H1 (cell line): ENCODE results near the gene MEMO1. TPM values are rescaled to one million over a fixed set of nuclear protein-coding genes. Genes with fewer than 3 reads are reported as not detected.

Source experiments
- CTCF ChIA-PET: fragments of 300-600 bp; sonication (Branson Sonifier 250); formaldehyde crosslinking; loops from one replicate; lab custom pipeline; 2021; ENCODE audit not compliant: partially characterized antibody; lab: Charles Lee
- POLR2A ChIA-PET: fragments of 300-600 bp; sonication (Branson Sonifier 250); formaldehyde crosslinking; loops from one replicate; lab custom pipeline; 2021; ENCODE audit warnings: inconsistent platforms; ENCODE audit not compliant: partially characterized antibody; lab: Charles Lee
- DNase-seq, 2 experiments: peaks; one replicate each; pipeline versions ENCODE4 v3.0.0 to v3.0.0-alpha.2; 2010 to 2022; ENCODE audit warnings: low spot score in 2 of 2, low read depth in 1 of 2, mixed read lengths in 1 of 2
- FAIRE-seq: peaks from 2 replicates; lab custom pipeline; 2011; peaks lifted over from hg19 to GRCh38; lab: Jason Lieb, UNC
- H2AFZ ChIP-seq: 2 replicates; pipeline ENCODE4 v1.8.1; 2012; ENCODE audit warnings: low read length, inconsistent platforms
- H2AK5ac ChIP-seq: 2 replicates; pipeline ENCODE4 v1.6.1; 2013; ENCODE audit warnings: low read depth, low read length
- H2BK120ac ChIP-seq: replicated peaks from 2 replicates; pipeline ENCODE3; 2013; ENCODE audit warnings: low read depth, low read length, inconsistent platforms
- H2BK12ac ChIP-seq: 2 replicates; pipeline ENCODE4 v1.6.1; 2013; ENCODE audit warnings: low read depth, low read length
- H2BK15ac ChIP-seq: 2 replicates; pipeline ENCODE4 v1.6.1; 2013; ENCODE audit warnings: low read length
- H2BK20ac ChIP-seq: 2 replicates; pipeline ENCODE4 v1.6.1; 2013; ENCODE audit warnings: low read length
- H2BK5ac ChIP-seq: 2 replicates; pipeline ENCODE4 v1.6.1; 2013; ENCODE audit warnings: low read depth, low read length
- H3K14ac ChIP-seq: 2 replicates; pipeline ENCODE4 v1.6.1; 2013; ENCODE audit warnings: inconsistent platforms; ENCODE audit not compliant: insufficient read length
- H3K18ac ChIP-seq: 2 replicates; pipeline ENCODE4 v1.6.1; 2013; ENCODE audit warnings: low read length; ENCODE audit errors: extremely low read depth
- H3K23ac ChIP-seq: 2 replicates; pipeline ENCODE4 v1.6.1; 2013; ENCODE audit warnings: inconsistent platforms; ENCODE audit not compliant: insufficient read length
- H3K23me2 ChIP-seq: 2 replicates; pipeline ENCODE4 v1.6.1; 2013; ENCODE audit warnings: low read depth, low read length
- H3K27ac ChIP-seq: 2 replicates; pipeline ENCODE4 v1.6.1; 2011; ENCODE audit warnings: low read depth, low read length, inconsistent platforms
- H3K27me3 ChIP-seq, 4 experiments: replicated peaks in 1 of 4; 1 replicate in 1 of 4; 2 replicates in 3 of 4; pipeline versions ENCODE4 v1.6.1 to v1.8.1; 2011 to 2013; ENCODE audit warnings: low read length in 3 of 4, mild to moderate bottlenecking in 3 of 4, inconsistent platforms in 2 of 4, mixed read lengths in 2 of 4, moderate library complexity in 1 of 4; ENCODE audit not compliant: control insufficient read depth in 3 of 4, insufficient read depth in 3 of 4; ENCODE audit errors: extremely low read depth in 1 of 4
- H3K36me3 ChIP-seq, 4 experiments: 2 replicates each; pipeline versions ENCODE4 v1.6.1 to v1.8.1; 2011 to 2013; ENCODE audit warnings: mild to moderate bottlenecking in 4 of 4, low read length in 3 of 4, moderate library complexity in 2 of 4, control low read depth in 1 of 4, inconsistent platforms in 1 of 4; ENCODE audit not compliant: insufficient read depth in 4 of 4, control insufficient read depth in 2 of 4
- H3K4ac ChIP-seq: replicated peaks from 2 replicates; pipeline ENCODE3; 2013; ENCODE audit warnings: low read length, low read depth, mixed read lengths, inconsistent platforms; ENCODE audit not compliant: insufficient read length
- H3K4me1 ChIP-seq, 4 experiments: replicated peaks in 1 of 4; 1 replicate in 1 of 4; 2 replicates in 3 of 4; pipeline versions ENCODE4 v1.6.1 to v1.8.1; 2011 to 2013; ENCODE audit warnings: low read length in 3 of 4, inconsistent platforms in 2 of 4, mixed read lengths in 1 of 4; ENCODE audit not compliant: insufficient read depth in 4 of 4, control insufficient read depth in 3 of 4
- H3K4me2 ChIP-seq, 2 experiments: 2 replicates each; pipeline versions ENCODE4 v1.6.1 to v1.8.1; 2011 to 2013; ENCODE audit warnings: low read depth in 2 of 2, low read length in 2 of 2, control low read depth in 1 of 2, inconsistent platforms in 1 of 2, mild to moderate bottlenecking in 1 of 2; ENCODE audit not compliant: insufficient read depth in 1 of 2
- H3K4me3 ChIP-seq, 4 experiments: fragments of 200-600, 300-600 bp in 1 of 4; sonication (generic), shearing (Covaris generic), sonication (Bioruptor Twin) in 1 of 4; 2 replicates each; pipeline versions ENCODE4 v1.5.1 to v1.8.1; 2011 to 2016; ENCODE audit warnings: low read length in 4 of 4, low read depth in 3 of 4, control low read depth in 2 of 4, inconsistent platforms in 2 of 4, mild to moderate bottlenecking in 2 of 4, mixed read lengths in 1 of 4, moderate library complexity in 1 of 4; ENCODE audit not compliant: insufficient read depth in 2 of 4; ENCODE audit errors: extremely low read depth in 1 of 4
- H3K56ac ChIP-seq: replicated peaks from 2 replicates; pipeline ENCODE3; 2013; ENCODE audit warnings: low read depth, mild to moderate bottlenecking, mixed read lengths, low read length, inconsistent platforms; ENCODE audit not compliant: insufficient read length
- H3K79me1 ChIP-seq: 2 replicates; pipeline ENCODE4 v1.6.1; 2013; ENCODE audit warnings: low read depth, low read length, control low read depth
- H3K79me2 ChIP-seq, 2 experiments: 2 replicates each; pipeline versions ENCODE4 v1.6.1 to v1.8.1; 2012 to 2013; ENCODE audit warnings: low read length in 2 of 2, mild to moderate bottlenecking in 2 of 2, inconsistent platforms in 1 of 2; ENCODE audit not compliant: insufficient read depth in 2 of 2, control insufficient read depth in 1 of 2
- H3K9ac ChIP-seq, 4 experiments: replicated peaks in 1 of 4; 1 replicate in 1 of 4; 2 replicates in 3 of 4; pipeline versions ENCODE4 v1.6.1 to v1.8.1; 2011 to 2013; ENCODE audit warnings: low read depth in 3 of 4, low read length in 3 of 4, control low read depth in 2 of 4, mild to moderate bottlenecking in 2 of 4, moderate library complexity in 2 of 4, inconsistent platforms in 1 of 4; ENCODE audit errors: extremely low read depth in 1 of 4
- H3K9me3 ChIP-seq, 2 experiments: 2 replicates each; pipeline versions ENCODE4 v1.6.1 to v1.8.1; 2012 to 2013; ENCODE audit warnings: mild to moderate bottlenecking in 2 of 2, moderate library complexity in 2 of 2, control low read depth in 1 of 2, inconsistent platforms in 1 of 2, low read depth in 1 of 2, low read length in 1 of 2, mixed read lengths in 1 of 2; ENCODE audit not compliant: insufficient read depth in 2 of 2
- H4K20me1 ChIP-seq, 2 experiments: replicated peaks in 1 of 2; 2 replicates each; pipeline versions ENCODE3 to v1.8.1; 2011 to 2013; ENCODE audit warnings: inconsistent platforms in 2 of 2, low read length in 2 of 2, mild to moderate bottlenecking in 1 of 2; ENCODE audit not compliant: insufficient read depth in 2 of 2, control insufficient read depth in 1 of 2
- H4K5ac ChIP-seq: 2 replicates; pipeline ENCODE4 v1.6.1; 2013; ENCODE audit warnings: low read length, low read depth, mixed read lengths, inconsistent platforms; ENCODE audit not compliant: insufficient read length
- H4K8ac ChIP-seq: 2 replicates; pipeline ENCODE4 v1.8.0; 2013; ENCODE audit warnings: mild to moderate bottlenecking, moderate library complexity, low read length, inconsistent platforms; ENCODE audit not compliant: insufficient read depth; ENCODE audit errors: extremely low read depth
- H4K91ac ChIP-seq: replicated peaks from 2 replicates; pipeline ENCODE3; 2013; ENCODE audit warnings: low read length, mixed read lengths, inconsistent platforms; ENCODE audit not compliant: insufficient read length
- CHD2 ChIP-seq: IDR thresholded peaks from 2 replicates; pipeline ENCODE4 v1.6.1; 2012; ENCODE audit warnings: low read length, improper control_type of control experiment
- JUND ChIP-seq: IDR thresholded peaks from 2 replicates; pipeline ENCODE4 v1.6.1; 2011; ENCODE audit warnings: mild to moderate bottlenecking, improper control_type of control experiment, low read length
- TCF12 ChIP-seq: IDR thresholded peaks from 2 replicates; pipeline ENCODE4 v1.6.1; 2011; ENCODE audit warnings: low read depth, mild to moderate bottlenecking, low read length
- USF2 ChIP-seq: IDR thresholded peaks from 2 replicates; pipeline ENCODE4 v1.6.1; 2011; ENCODE audit warnings: low read length, improper control_type of control experiment
- WGBS, 2 experiments: shearing (Covaris generic) in 1 of 2; methylation state at CpG; one replicate each; pipeline versions ENCODE4 v1.1.6 to v1.1.7; 2013 to 2015; ENCODE audit warnings: low lambda C conversion rate in 2 of 2, mixed read lengths in 2 of 2, inconsistent platforms in 1 of 2, low coverage in 1 of 2, missing lambda C conversion rate in 1 of 2; ENCODE audit not compliant: insufficient replicate concordance in 2 of 2, insufficient coverage in 1 of 2, insufficient read length in 1 of 2; ENCODE audit errors: extremely low coverage in 1 of 2, missing lambda C conversion rate in 1 of 2; 5-methylcytosine and 5-hydroxymethylcytosine counted together
- polyA plus RNA-seq, 7 experiments: library from polyadenylated mRNA; depleted of rRNA in 3 of 7; stranded (reverse) in 5 of 7; unstranded in 2 of 7; fragments of >200 nt in 5 of 7; fragments of 200-250 nt in 2 of 7; gene quantifications; 1 replicate in 5 of 7; 2 replicates in 1 of 7; 4 replicates in 1 of 7; pipeline versions ENCODE4 v1.2.1 to v1.2.3, GENCODE V29; 2011 to 2013; ENCODE audit warnings: missing spikeins in 2 of 7, mixed read lengths in 2 of 7
- total RNA-seq: library from RNA; stranded (reverse); fragmentation: NEBNext Ultra II Directional; extraction: Animal tissue kit (Norgen Biotek cat#: 25700); gene quantifications from 2 replicates; pipeline ENCODE4 v1.2.1, GENCODE V29; 2021

MEMO1 gene
- total and polyA plus RNA-seq, 2 of the 8 experiments (the other 6 are each of a cell fraction or from before 2014, with no cell fraction given) = 26.9 to 54.7 TPM

GRCh38 chr2:31835450-31835849 is 175.4 kb downstream of the MEMO1 start:
- H2BK20ac ChIP-seq = no peak overlapping the region
- no peak for DNase-seq
- H2BK12ac ChIP-seq = no peak overlapping the region

More at GRCh38 chr2:31835450-31835849, 175.4 kb downstream of the MEMO1 start:
- POLR2A ChIA-PET = interaction anchor here (0.8 kb wide), 1 partner anchor 9 kb away, joined by 3 read pairs; no protein-coding TSS in a partner anchor
- H3K27ac ChIP-seq = no peak overlapping the region
- no peak overlapping the region for H3K4me3 ChIP-seq
- H3K4me1 ChIP-seq = no peaks in the 10 kb centered on the region
- H3K14ac ChIP-seq = no peak overlapping the region
- H4K8ac ChIP-seq = no peak overlapping the region
- CTCF ChIA-PET = no interaction called here
- no peak overlapping the region for H3K4ac ChIP-seq
- no peaks in the 10 kb centered on the region for H3K27me3 ChIP-seq
- no peaks in the 10 kb centered on the region for H3K79me1 ChIP-seq
- H2BK120ac ChIP-seq = no peak overlapping the region
- no peak overlapping the region for H2BK15ac ChIP-seq
- no peak overlapping the region for H2BK5ac ChIP-seq
- H2AFZ ChIP-seq = no peak overlapping the region
- H3K79me2 ChIP-seq = no peaks in the 10 kb centered on the region
- H4K5ac ChIP-seq = no peak overlapping the region
- no peak overlapping the region for H3K23ac ChIP-seq
- no peak overlapping the region for H3K4me2 ChIP-seq
- no peaks in the 10 kb centered on the region for H3K23me2 ChIP-seq
- H3K9me3 ChIP-seq = peaks cover 4 to 7% of the 10 kb centered on the region in 2 experiments; a peak in 2 of 4 replicates
- H3K9ac ChIP-seq = no peak overlapping the region
- no peak overlapping the region for H4K91ac ChIP-seq
- FAIRE-seq = no peak
- no peak overlapping the region for H3K56ac ChIP-seq
- no peak overlapping the region for H3K18ac ChIP-seq
- no peaks in the 10 kb centered on the region for H3K36me3 ChIP-seq
- no peaks in the 10 kb centered on the region for H4K20me1 ChIP-seq
- H2AK5ac ChIP-seq = no peak overlapping the region
- TF ChIP-seq USF2 (no peak), JUND (no peak), CHD2 (no peak), TCF12 (no peak)
- 95% methylated on average over 1 of the region's 1 CpG; no CpG with 5 or more reads in 1 of the 2 experiments for WGBS, 2 experiments
